Hepatocyte (in vitro differentiated cells): ENCODE results near the gene EID3. TPM values are rescaled to one million over a fixed set of nuclear protein-coding genes. Genes with fewer than 3 reads are reported as not detected.

Experiments used
- DNase-seq: peaks from one replicate; pipeline ENCODE4 v3.0.0-alpha.2; 2016; ENCODE audit warnings: low spot score
- H2AFZ ChIP-seq: fragments of 200-600 bp; sonication (generic); 2 replicates; pipeline ENCODE4 v1.6.0; 2016; ENCODE audit warnings: antibody characterized with exemption, mild to moderate bottlenecking
- H3K27ac ChIP-seq: fragments of 200-600 bp; sonication (generic); 2 replicates; pipeline ENCODE4 v1.5.1; 2016; ENCODE audit warnings: mild to moderate bottlenecking
- H3K27me3 ChIP-seq: fragments of 200-600 bp; sonication (generic); 2 replicates; pipeline ENCODE4 v1.6.1; 2016
- H3K36me3 ChIP-seq: fragments of 200-600 bp; sonication (generic); replicated peaks from 2 replicates; pipeline ENCODE4 v1.5.1; 2016; ENCODE audit warnings: low read depth; ENCODE audit not compliant: insufficient read depth
- H3K4me1 ChIP-seq: fragments of 200-600 bp; sonication (generic); 2 replicates; pipeline ENCODE4 v1.5.1; 2016; ENCODE audit warnings: mild to moderate bottlenecking, moderate library complexity; ENCODE audit not compliant: insufficient read depth
- H3K4me2 ChIP-seq: fragments of 200-600 bp; sonication (generic); 2 replicates; pipeline ENCODE4 v1.6.0; 2016
- H3K4me3 ChIP-seq: fragments of 200-600 bp; sonication (generic); 2 replicates; pipeline ENCODE4 v1.5.1; 2016; ENCODE audit warnings: mild to moderate bottlenecking
- H3K79me2 ChIP-seq: fragments of 200-600 bp; sonication (generic); 2 replicates; pipeline ENCODE4 v1.6.0; 2017; ENCODE audit warnings: mild to moderate bottlenecking
- H3K9me2 ChIP-seq: fragments of 200-600 bp; sonication (generic); replicated peaks from 2 replicates; pipeline ENCODE4 v1.6.0; 2017; ENCODE audit warnings: mild to moderate bottlenecking; ENCODE audit not compliant: insufficient read depth
- H3K9me3 ChIP-seq: fragments of 200-600 bp; sonication (generic); 2 replicates; pipeline ENCODE4 v1.5.1; 2016; ENCODE audit warnings: low read depth, mild to moderate bottlenecking
- H4K20me1 ChIP-seq: fragments of 200-600 bp; sonication (generic); 2 replicates; pipeline ENCODE4 v1.6.0; 2016; ENCODE audit warnings: mild to moderate bottlenecking; ENCODE audit not compliant: insufficient read depth, poor library complexity, severe bottlenecking
- CTCF ChIP-seq: fragments of 200-600 bp; sonication (generic); IDR thresholded peaks from 2 replicates; pipeline ENCODE4 v1.5.1; 2016; ENCODE audit warnings: antibody characterized with exemption, mild to moderate bottlenecking; ENCODE audit not compliant: poor library complexity
- EZH2 ChIP-seq: fragments of 200-600 bp; sonication (generic); IDR thresholded peaks from 2 replicates; pipeline ENCODE4 v1.6.1; 2016; ENCODE audit warnings: antibody characterized with exemption, mild to moderate bottlenecking, borderline replicate concordance
- EZH2phosphoT487 ChIP-seq: fragments of 200-600 bp; sonication (generic); IDR thresholded peaks from one replicate; pipeline ENCODE4 v1.6.1; 2018; ENCODE audit warnings: antibody characterized with exemption, mild to moderate bottlenecking, low read depth, moderate library complexity; ENCODE audit not compliant: unreplicated experiment, severe bottlenecking
- WGBS: methylation state at CpG from one replicate; pipeline ENCODE4 v1.1.6; 2016; ENCODE audit warnings: low lambda C conversion rate; ENCODE audit errors: missing lambda C conversion rate; 5-methylcytosine and 5-hydroxymethylcytosine counted together
- polyA plus RNA-seq: library from polyadenylated mRNA; unstranded; fragments of >200 nt; fragmentation: Nextera tagmentation; extraction: Ambion mirVana; gene quantifications from 2 replicates; pipeline ENCODE4 v1.2.1, GENCODE V29; 2016
- total RNA-seq: library from RNA; depleted of rRNA; stranded (reverse); fragments of >200 nt; gene quantifications from 2 replicates; pipeline ENCODE4 v1.2.3, GENCODE V29; 2014

The EID3 gene
- total and polyA plus RNA-seq, 2 experiments from 2014 or later, result 1.7 to 10.1 TPM

GRCh38 chr12:104273503-104273902 is 30.0 kb upstream of the EID3 start:
- no peaks in the 10 kb centered on the region for H3K27me3 ChIP-seq
- no peak overlapping the region for H3K27ac ChIP-seq
- no peak overlapping the region for H3K4me2 ChIP-seq
- WGBS, result 93% methylated on average over 11 of the region's 11 CpGs
- no peaks in the 10 kb centered on the region for H3K9me2 ChIP-seq
- H3K9me3 ChIP-seq, result no peaks in the 10 kb centered on the region
- no peaks in the 10 kb centered on the region for H3K79me2 ChIP-seq
- TF ChIP-seq EZH2 (no peak), CTCF (no peak), EZH2phosphoT487 (no peak)
- no peak overlapping the region for H2AFZ ChIP-seq
- no peak for DNase-seq
- no peaks in the 10 kb centered on the region for H3K36me3 ChIP-seq
- no peaks in the 10 kb centered on the region for H4K20me1 ChIP-seq
- H3K4me3 ChIP-seq, result no peak overlapping the region
- no peaks in the 10 kb centered on the region for H3K4me1 ChIP-seq

DNA sequence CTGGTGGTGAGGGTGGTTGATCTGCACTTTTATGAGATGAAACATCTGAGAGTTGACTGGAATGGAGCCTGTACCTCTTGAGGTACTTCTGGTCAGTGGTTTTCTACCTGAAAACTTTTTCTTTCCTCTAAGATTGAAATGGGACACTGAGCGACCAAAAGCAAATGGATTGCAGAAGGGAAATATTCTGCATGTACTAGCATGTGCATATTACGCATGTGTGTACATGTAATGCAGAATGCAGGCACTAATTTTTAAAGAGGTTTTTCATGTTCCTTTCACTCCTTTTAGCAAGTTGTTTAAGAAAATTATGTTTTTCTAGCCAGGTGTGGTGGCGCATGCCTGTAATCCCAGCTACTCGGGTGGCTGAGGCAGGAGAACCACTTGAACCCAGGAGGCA is 28.7 kb upstream of the EID3 start:
- Histone ChIP-seq H3K4me1 (no peaks in the 10 kb centered on the region), H3K9me2 (no peaks in the 10 kb centered on the region), H3K4me2 (no peak overlapping the region), H4K20me1 (no peaks in the 10 kb centered on the region), H3K4me3 (no peak overlapping the region), H3K79me2 (no peaks in the 10 kb centered on the region), H3K9me3 (no peaks in the 10 kb centered on the region), H3K27ac (no peak overlapping the region), H3K27me3 (no peaks in the 10 kb centered on the region), H3K36me3 (no peaks in the 10 kb centered on the region), H2AFZ (no peak overlapping the region)
- no peak for DNase-seq
- 91% methylated on average over 4 of the region's 4 CpGs for WGBS
- TF ChIP-seq EZH2phosphoT487 (no peak), EZH2 (no peak), CTCF (no peak)

GRCh38 chr12:104275689-104276088 is 27.9 kb upstream of the EID3 start:
- Histone ChIP-seq H3K9me3 (no peaks in the 10 kb centered on the region), H3K9me2 (no peaks in the 10 kb centered on the region), H4K20me1 (no peaks in the 10 kb centered on the region), H2AFZ (no peak overlapping the region), H3K79me2 (no peaks in the 10 kb centered on the region), H3K36me3 (no peaks in the 10 kb centered on the region), H3K4me1 (peaks cover 4% of the 10 kb centered on the region), H3K4me2 (no peak overlapping the region), H3K27me3 (no peaks in the 10 kb centered on the region), H3K4me3 (no peak overlapping the region), H3K27ac (no peak overlapping the region)
- WGBS, result 65% methylated on average over 5 of the region's 5 CpGs
- TF ChIP-seq EZH2phosphoT487, result no peak
- no peak for TF ChIP-seq CTCF
- no peak for TF ChIP-seq EZH2
- no peak for DNase-seq
